AG10803 (cell line): ENCODE measurements around the gene CYTH4.
"Not testable (repeated sequence)": the region's sequence is repeated elsewhere in the genome, so short reads cannot be mapped to it uniquely, and the experiment has no call there.

Experiments
- DNase-seq: peaks from one replicate; pipeline ENCODE4 v3.0.0; 2010; ENCODE audit warnings: low read depth
- H3K4me3 ChIP-seq: 2 replicates; pipeline ENCODE4 v1.5.1; 2011; ENCODE audit warnings: mild to moderate bottlenecking, low read length, control low read depth
- CTCF ChIP-seq: conservative IDR thresholded peaks from 2 replicates; pipeline ENCODE4 v1.5.1; 2011; ENCODE audit warnings: mild to moderate bottlenecking, low read length, control low read depth, inconsistent platforms

The CYTH4 gene

GRCh38 chr22:37282385-37282677, at the start of gene CYTH4:
Gene CYTH4 (plus strand): TSS chr22:37282508. CDS start chr22:37282570, 62 bp downstream.
- H3K4me3 ChIP-seq = no peak within 1 kb of the TSS
- no peak for TF ChIP-seq CTCF
- no peak for DNase-seq

GRCh38 chr22:37233371-37233750, 48.9 kb upstream of the CYTH4 start:
- H3K4me3 ChIP-seq, DNase-seq: not testable (repeated sequence)

- DNase-seq = no peak
- no peak for TF ChIP-seq CTCF
- H3K4me3 ChIP-seq = no peak overlapping the region
Measured at GRCh38 chr22:37233751-37234631, 48.3 kb upstream of the CYTH4 start.

- no peak for DNase-seq
- no peak for TF ChIP-seq CTCF
- no peak overlapping the region for H3K4me3 ChIP-seq
Measured at GRCh38 chr22:37234736-37235711, 47.3 kb upstream of the CYTH4 start.

- no peak for TF ChIP-seq CTCF
- DNase-seq = no peak
Measured at GRCh38 chr22:37235897-37236607, 46.3 kb upstream of the CYTH4 start.

GRCh38 chr22:37237371-37238268, 44.7 kb upstream of the CYTH4 start:
- TF ChIP-seq CTCF = no peak

More at GRCh38 chr22:37235897-37236607, 46.3 kb upstream of the CYTH4 start:
- no peak overlapping the region for H3K4me3 ChIP-seq

More at GRCh38 chr22:37237371-37238268, 44.7 kb upstream of the CYTH4 start:
- no peak overlapping the region for H3K4me3 ChIP-seq
- peak; percentile 51 for DNase-seq
